GM19438 (cell line): ENCODE measurements around the gene SOX5.

Source experiments
- ATAC-seq: cut with Tn5 transposase; IDR thresholded peaks from one replicate; pipeline ENCODE4 v1.9.1; 2021; ENCODE audit warnings: low read depth; ENCODE audit not compliant: unreplicated experiment

The SOX5 gene

GRCh38 chr12:23561364-23562345 lies 387.8 kb downstream of the SOX5 start:
- ATAC-seq = no peak

- ATAC-seq = peak; percentile 89
Measured at GRCh38 chr12:23560611-23561010, 388.9 kb downstream of the SOX5 start.

DNA sequence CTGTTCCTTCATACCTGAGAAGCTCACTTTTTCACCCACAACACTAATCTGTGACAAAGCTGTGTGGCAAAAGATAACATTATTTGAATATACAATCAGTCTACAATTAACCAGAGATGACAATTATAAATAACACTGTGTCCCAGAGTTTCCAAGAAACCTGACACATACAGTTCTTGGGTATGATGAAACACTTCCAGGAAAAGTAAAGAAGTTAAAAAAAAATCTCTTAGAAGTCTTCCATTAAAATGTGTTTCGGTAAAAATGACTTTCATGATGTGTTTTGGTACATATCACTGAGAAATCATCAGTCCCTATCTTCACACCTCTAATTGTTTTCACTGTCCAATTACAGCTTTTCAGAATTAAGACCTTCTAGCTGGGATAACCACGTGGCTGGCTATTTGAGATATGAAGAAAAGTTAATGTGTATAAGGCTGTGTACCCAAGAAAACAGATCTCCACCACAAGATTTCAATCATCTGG lies 390.2 kb downstream of the SOX5 start:
- no peak for ATAC-seq

DNA sequence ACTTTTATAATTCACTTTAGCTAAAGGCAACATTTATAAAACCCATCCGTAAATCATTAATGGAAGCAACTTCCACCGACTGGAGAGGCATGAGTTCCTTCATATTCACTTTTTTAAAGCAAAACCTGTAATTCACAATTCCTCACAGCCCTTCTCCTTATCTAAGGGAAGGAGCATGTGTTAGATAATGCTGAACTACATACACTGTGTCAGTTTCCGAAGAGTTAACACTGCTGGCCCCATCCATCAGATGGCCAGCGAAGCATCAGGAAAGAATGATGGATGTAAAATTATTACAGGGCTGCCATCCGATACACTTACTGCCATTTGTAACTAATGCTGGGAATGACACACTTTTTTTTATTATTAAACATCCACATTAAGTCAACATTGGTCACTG lies 392.8 kb downstream of the SOX5 start:
- no peak for ATAC-seq

DNA sequence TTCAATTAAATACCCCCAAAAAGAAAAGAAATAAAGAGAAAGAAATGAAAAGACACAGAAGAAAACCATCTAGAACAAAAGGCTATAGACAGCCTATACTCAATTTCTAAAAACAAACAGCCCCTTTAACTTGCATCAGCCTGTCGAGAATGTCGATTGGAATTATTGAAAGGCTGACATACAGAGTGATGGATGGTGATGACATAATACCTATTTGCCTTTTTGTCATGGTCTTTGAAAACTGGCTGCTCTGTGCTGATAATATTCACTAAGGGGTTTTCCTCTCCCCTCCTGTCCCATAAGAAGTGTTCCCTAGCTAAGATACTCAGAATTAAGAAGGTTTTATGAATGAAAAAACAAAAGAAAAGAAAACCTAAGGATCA lies 393.7 kb downstream of the SOX5 start:
- no peak for ATAC-seq

GRCh38 chr12:23555180-23555824 lies 394.2 kb downstream of the SOX5 start:
- peak; percentile 47 for ATAC-seq

DNA sequence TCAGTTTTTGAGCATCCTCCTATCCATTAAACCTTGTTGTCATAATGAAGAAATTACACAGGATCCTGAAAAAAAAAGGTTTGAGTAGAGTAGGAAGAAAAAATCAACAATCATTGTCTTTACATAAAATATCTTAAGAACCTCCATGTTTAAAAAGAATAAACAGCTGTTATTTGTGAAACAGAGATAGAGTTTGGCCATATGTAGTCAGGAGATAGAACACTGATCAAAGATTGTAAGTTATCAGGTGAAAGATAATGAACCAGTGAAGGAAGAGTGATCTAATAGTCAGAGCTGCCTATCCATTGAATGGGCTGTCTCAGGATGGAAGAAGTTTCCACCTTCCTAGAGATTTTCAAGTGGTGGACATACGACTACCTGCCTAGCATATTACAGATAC lies 397.1 kb downstream of the SOX5 start:
- ATAC-seq = no peak

- no peak for ATAC-seq
Measured at GRCh38 chr12:23550753-23551152, 398.7 kb downstream of the SOX5 start.

GRCh38 chr12:23548742-23549141 lies 400.7 kb downstream of the SOX5 start:
- no peak for ATAC-seq

- no peak for ATAC-seq
Measured at GRCh38 chr12:23546756-23547155, 402.7 kb downstream of the SOX5 start.

DNA sequence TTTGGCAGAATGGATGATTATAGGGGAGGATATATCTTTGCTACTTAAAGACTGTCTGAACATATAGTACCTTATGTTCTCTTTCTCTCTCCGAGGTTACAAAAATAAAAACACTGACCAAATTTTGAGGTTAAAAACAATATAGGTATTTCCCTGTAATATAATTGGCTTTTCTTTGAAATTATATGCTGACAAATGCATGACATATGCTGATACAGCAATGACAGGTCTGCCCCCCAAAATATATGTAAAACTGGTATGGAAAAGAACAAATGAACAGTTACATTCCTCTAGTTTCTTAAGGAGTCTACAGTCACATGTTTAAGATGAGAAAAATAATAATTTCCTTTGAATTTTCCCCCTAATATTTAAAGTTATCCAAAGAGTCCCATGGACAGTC lies 405.7 kb downstream of the SOX5 start:
- ATAC-seq = no peak

DNA sequence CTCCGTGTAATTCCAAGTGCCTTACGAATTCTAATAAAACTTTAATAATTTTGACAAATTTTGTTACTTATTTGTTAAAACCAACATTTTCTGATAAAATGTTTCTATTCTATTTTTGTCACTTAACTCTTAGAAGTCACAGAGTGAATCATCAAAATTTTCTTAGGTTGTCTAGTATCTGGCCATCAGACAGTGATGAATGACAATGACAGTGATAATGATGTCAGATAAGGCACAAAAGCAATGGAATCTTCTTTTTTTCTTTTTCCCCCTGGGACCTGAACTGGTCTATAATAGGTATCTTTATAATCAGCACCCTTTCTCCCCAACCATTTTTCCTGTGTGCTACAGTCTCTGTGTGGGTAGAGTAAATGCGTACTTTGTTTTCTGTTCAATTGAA lies 407.3 kb downstream of the SOX5 start:
- no peak for ATAC-seq

DNA sequence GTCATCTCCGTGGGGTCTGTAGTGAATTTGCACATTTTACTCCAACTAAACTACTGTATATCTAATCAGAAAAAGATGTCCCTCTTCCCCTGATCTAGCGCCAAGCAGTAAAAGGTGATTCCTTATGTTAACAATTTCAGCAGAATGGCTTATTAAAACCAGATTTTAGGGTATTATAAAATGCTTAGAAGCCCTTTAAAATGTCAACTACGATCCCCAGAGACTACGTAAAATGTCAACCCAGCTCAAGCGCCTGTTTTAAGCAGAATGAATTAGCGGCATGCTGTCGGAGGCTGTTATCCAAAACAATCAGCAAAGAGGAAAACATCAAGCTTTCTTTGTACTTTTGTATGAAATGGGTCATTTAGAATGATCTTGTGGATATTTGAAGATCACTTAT lies 408.9 kb downstream of the SOX5 start:
- ATAC-seq = no peak

DNA sequence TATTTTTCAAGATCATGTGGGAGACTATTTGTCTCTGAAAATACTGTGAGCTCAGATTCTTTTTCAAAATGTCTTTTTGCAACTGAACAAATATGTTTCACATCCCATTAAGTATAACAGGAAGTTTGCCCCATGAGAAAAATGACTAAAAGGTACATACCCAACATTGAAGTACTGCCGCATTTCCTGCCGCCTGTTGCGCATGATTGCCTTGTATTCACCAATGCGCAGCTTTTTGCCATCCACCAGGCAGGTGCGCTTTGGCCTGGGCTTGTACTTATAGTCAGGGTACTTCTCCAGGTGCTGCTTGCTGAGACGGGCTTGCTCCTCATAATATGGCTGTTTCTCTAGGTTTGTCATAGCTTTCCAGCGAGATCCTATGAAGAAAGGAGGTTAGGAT lies 413.2 kb downstream of the SOX5 start:
- peak; percentile 98 for ATAC-seq

- ATAC-seq = no peak
Measured at GRCh38 chr12:23535441-23535840, 414.0 kb downstream of the SOX5 start.

DNA sequence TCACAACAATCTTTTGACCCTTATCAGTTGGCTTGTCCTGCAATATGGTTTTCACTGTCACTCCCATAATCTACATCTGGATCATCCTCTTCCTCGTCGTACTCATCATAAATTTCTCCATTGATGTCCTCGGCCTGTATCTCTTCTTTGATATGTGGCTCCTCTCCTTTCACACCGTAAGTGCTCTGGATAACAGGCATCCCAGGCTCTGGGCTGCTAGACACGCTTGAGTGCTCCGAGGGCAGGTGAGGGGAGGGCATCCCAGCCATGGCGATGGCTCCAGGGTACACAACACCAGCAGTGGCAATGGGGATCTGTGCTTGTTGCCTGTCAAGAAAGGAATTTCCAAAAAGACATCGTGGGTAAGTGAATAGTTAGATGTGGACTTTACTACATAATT lies 415.3 kb downstream of the SOX5 start:
- ATAC-seq = no peak

DNA sequence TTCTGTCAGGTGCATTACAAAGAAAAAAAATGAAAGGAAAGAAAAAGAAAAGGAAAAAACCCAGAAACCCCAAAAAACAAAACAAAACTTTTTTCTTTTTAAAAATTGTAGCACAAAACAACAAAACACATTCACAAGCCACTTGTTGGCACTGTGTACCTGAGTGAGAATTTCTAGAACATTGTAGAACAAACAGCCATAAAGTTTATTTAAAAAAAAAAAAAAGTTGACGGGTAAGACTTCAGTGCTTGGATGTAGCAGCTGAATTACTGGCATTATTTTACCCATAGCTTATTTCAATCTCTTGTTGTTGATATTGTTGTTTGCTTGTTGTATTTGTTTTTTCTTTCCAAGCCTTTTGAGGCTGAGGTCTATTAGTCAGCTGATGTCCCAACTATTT lies 415.8 kb downstream of the SOX5 start:
- ATAC-seq = no peak

GRCh38 chr12:23533265-23533664 lies 416.2 kb downstream of the SOX5 start:
- ATAC-seq = no peak

GRCh38 chr12:23528316-23528715 lies 421.2 kb downstream of the SOX5 start:
- no peak for ATAC-seq

DNA sequence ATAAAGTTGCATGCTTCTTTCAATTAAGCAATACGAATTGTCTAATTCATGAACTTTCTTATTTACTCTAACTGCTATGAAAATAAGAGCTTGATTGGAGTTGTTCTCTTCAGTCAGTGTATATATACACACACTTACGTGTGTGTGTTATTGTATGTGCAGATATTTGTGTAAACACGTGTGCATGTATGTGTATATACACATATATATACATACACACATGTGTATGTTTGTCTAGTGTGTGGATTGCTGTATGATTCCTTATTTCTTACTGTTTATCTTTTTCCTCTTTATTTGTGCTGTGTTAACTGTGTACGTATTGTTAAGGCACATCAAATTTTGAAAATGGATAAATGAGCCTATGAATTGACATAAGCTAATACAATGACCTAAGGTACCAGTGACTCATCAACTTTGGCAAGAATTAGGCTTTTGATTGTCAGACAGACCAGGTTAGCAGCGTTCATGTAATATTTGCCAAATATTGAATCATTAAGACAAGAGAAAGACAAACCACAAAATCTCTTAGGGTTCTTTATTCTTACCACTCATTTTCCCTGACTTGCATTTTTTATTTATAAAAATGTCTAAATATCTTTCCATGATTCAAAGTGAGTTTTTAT lies 423.9 kb downstream of the SOX5 start:
- no peak for ATAC-seq

DNA sequence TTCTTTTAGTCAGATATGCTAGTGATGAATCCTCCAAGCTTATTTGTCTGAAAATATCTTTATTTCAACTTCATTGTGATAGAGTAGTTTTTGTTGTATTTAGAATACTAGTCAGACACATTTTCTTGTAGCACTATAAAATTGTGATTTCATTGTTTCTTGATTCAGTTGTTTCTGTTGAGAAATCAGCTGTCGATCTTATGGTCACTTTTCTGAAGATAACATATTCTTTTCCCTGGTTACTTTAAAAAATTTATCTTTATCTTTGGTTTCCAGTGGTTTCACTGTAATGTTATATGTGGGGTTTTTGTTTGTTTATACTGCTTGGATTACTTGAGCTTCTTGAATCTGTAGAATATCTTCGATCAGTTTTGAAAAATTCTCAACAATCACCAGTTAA lies 426.1 kb downstream of the SOX5 start:
- no peak for ATAC-seq
